Colon (tissue), 2 donors: ENCODE measurements around the gene PLCH2.

Experiments
- FAIRE-seq: peaks from 2 replicates; lab custom pipeline; 2012; peaks lifted over from hg19 to GRCh38; lab: Jason Lieb, UNC
- donor health status: control.
- donor health status: control.

PLCH2 gene

GRCh38 chr1:2476061-2476999 is at the start of gene PLCH2:
PLCH2 (plus strand) TSS chr1:2476289; CDS start chr1:2476589, 300 bp downstream.
- no peak for FAIRE-seq

GRCh38 chr1:2426540-2426939 is 49.5 kb upstream of the PLCH2 start:
- no peak for FAIRE-seq

GRCh38 chr1:2427051-2427450 is 49.0 kb upstream of the PLCH2 start:
- no peak for FAIRE-seq

GRCh38 chr1:2427976-2428375 is 48.1 kb upstream of the PLCH2 start:
- no peak for FAIRE-seq

- FAIRE-seq: no peak
These were observed 47.6 kb upstream of the PLCH2 start for GRCh38 chr1:2428490-2428889.

GRCh38 chr1:2429780-2430591 is 46.1 kb upstream of the PLCH2 start:
- no peak for FAIRE-seq

- FAIRE-seq: no peak
These were observed 45.5 kb upstream of the PLCH2 start for GRCh38 chr1:2430592-2430973.

- FAIRE-seq: no peak
These were observed 45.0 kb upstream of the PLCH2 start for GRCh38 chr1:2431103-2431502.

GRCh38 chr1:2431518-2431917 is 44.6 kb upstream of the PLCH2 start:
- no peak for FAIRE-seq

GRCh38 chr1:2432441-2432844 is 43.6 kb upstream of the PLCH2 start:
- FAIRE-seq: no peak

- no peak for FAIRE-seq
These were observed 42.9 kb upstream of the PLCH2 start for GRCh38 chr1:2433196-2433595.

GRCh38 chr1:2433936-2434655 is 42.0 kb upstream of the PLCH2 start:
- FAIRE-seq: no peak

- no peak for FAIRE-seq
These were observed 41.0 kb upstream of the PLCH2 start for GRCh38 chr1:2435091-2435490.

- FAIRE-seq: no peak
These were observed 40.2 kb upstream of the PLCH2 start for GRCh38 chr1:2435746-2436355.

- no peak for FAIRE-seq
These were observed 39.2 kb upstream of the PLCH2 start for GRCh38 chr1:2436876-2437275.

GRCh38 chr1:2437617-2438016 is 38.5 kb upstream of the PLCH2 start:
- FAIRE-seq: no peak

GRCh38 chr1:2438038-2438437 is 38.1 kb upstream of the PLCH2 start:
- FAIRE-seq: no peak

- no peak for FAIRE-seq
These were observed 37.4 kb upstream of the PLCH2 start for GRCh38 chr1:2438641-2439040.

GRCh38 chr1:2439369-2439768 is 36.7 kb upstream of the PLCH2 start:
- no peak for FAIRE-seq

- peak; percentile 10 for FAIRE-seq
These were observed 35.7 kb upstream of the PLCH2 start for GRCh38 chr1:2440346-2440745.

- FAIRE-seq: no peak
These were observed 34.3 kb upstream of the PLCH2 start for GRCh38 chr1:2441746-2442145.

- no peak for FAIRE-seq
These were observed 33.4 kb upstream of the PLCH2 start for GRCh38 chr1:2442661-2443060.
